Mesothelial cell of epicardium (in vitro differentiated cells): ENCODE measurements around the gene SPTBN1. TPM values are rescaled to one million over a fixed set of nuclear protein-coding genes. Genes with fewer than 3 reads are reported as not detected.

ENCODE experiments used
- DNase-seq, 2 experiments: peaks; one replicate each; pipeline ENCODE4 v3.0.0; 2021; ENCODE audit warnings: low spot score in 2 of 2; ENCODE audit not compliant: unreplicated experiment in 2 of 2
- H3K27ac Mint-ChIP-seq: 2 replicates; pipeline ENCODE4 v1.8.0; 2021; ENCODE audit warnings: mixed read lengths
- H3K27me3 Mint-ChIP-seq: 2 replicates; pipeline ENCODE4 v1.8.0; 2021; ENCODE audit warnings: low read depth, mixed read lengths
- H3K36me3 Mint-ChIP-seq: 2 replicates; pipeline ENCODE4 v1.8.0; 2021; ENCODE audit warnings: mixed read lengths
- H3K4me1 Mint-ChIP-seq: 2 replicates; pipeline ENCODE4 v1.8.0; 2021; ENCODE audit warnings: mixed read lengths
- H3K4me3 Mint-ChIP-seq: 2 replicates; pipeline ENCODE4 v1.8.0; 2021; ENCODE audit warnings: mild to moderate bottlenecking, moderate library complexity, mixed read lengths
- H3K9me3 Mint-ChIP-seq: 2 replicates; pipeline ENCODE4 v1.8.0; 2021; ENCODE audit warnings: mixed read lengths
- total RNA-seq: library from RNA; stranded (reverse); gene quantifications from 3 replicates; pipeline ENCODE4 v1.2.1, GENCODE V29; 2021
- TF ChIP-seq, protein P1 (sequence below): fragments of 200-600 bp; sonication (generic); IDR thresholded peaks from one replicate; pipeline ENCODE4 v1.5.0; 2021; ENCODE audit warnings: antibody characterized with exemption; ENCODE audit not compliant: unreplicated experiment

The SPTBN1 gene
- total RNA-seq, 1 donor from 2014 or later = 281 TPM

DNA sequence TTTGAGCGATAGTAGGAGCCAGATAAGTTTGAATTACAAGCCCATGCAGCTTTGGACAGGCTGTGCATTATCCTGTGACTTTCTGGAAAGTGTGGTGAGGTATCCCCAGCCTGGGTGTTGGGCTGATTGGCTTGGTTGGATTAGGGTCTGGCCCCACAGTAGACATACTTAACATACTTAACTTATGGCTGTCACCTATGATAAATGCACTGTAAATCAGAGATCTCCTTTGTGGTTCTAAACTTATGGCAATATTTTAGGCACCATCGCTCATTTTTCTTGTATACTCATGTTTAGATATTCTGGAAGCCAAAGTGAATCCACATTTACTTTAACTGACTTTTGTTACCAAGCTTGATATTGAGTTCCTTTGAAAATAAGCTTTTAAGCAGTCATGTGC lies 54.8 kb downstream of the SPTBN1 start:
- DNase-seq = no peak
- TF ChIP-seq, protein P1, sequence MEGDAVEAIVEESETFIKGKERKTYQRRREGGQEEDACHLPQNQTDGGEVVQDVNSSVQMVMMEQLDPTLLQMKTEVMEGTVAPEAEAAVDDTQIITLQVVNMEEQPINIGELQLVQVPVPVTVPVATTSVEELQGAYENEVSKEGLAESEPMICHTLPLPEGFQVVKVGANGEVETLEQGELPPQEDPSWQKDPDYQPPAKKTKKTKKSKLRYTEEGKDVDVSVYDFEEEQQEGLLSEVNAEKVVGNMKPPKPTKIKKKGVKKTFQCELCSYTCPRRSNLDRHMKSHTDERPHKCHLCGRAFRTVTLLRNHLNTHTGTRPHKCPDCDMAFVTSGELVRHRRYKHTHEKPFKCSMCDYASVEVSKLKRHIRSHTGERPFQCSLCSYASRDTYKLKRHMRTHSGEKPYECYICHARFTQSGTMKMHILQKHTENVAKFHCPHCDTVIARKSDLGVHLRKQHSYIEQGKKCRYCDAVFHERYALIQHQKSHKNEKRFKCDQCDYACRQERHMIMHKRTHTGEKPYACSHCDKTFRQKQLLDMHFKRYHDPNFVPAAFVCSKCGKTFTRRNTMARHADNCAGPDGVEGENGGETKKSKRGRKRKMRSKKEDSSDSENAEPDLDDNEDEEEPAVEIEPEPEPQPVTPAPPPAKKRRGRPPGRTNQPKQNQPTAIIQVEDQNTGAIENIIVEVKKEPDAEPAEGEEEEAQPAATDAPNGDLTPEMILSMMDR = no peak
- H3K4me1 Mint-ChIP-seq = peaks cover 27% of the 10 kb centered on the region
- H3K36me3 Mint-ChIP-seq = no peaks in the 10 kb centered on the region
- H3K4me3 Mint-ChIP-seq = no peak overlapping the region
- H3K27ac Mint-ChIP-seq = peak overlapping the region; percentile 70
- no peaks in the 10 kb centered on the region for H3K27me3 Mint-ChIP-seq
- H3K9me3 Mint-ChIP-seq = no peaks in the 10 kb centered on the region

DNA sequence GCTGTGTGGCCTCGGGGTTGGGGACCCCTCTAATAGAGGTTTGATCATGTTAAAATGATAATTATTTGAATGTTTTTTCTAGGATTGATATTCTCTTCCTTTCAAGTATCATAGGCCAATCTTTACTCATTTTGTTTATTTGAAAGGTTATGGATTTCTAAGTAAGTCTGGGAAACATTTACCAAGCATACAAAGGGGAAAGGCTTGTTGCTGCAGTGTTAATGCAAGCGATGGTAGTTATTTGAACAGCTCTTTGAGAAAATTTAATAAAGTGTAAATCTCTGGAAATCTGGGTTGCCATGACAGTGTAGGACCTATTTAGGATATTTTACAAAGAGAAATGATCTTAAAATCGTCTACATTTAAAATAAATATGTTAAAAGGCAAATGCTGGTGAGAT lies 56.1 kb downstream of the SPTBN1 start:
- H3K4me3 Mint-ChIP-seq = no peak overlapping the region
- DNase-seq = no peak
- H3K27me3 Mint-ChIP-seq = no peaks in the 10 kb centered on the region
- no peak overlapping the region for H3K27ac Mint-ChIP-seq
- TF ChIP-seq, protein P1 = no peak
- H3K9me3 Mint-ChIP-seq = no peaks in the 10 kb centered on the region
- no peaks in the 10 kb centered on the region for H3K36me3 Mint-ChIP-seq
- H3K4me1 Mint-ChIP-seq = peaks cover 27% of the 10 kb centered on the region

DNA sequence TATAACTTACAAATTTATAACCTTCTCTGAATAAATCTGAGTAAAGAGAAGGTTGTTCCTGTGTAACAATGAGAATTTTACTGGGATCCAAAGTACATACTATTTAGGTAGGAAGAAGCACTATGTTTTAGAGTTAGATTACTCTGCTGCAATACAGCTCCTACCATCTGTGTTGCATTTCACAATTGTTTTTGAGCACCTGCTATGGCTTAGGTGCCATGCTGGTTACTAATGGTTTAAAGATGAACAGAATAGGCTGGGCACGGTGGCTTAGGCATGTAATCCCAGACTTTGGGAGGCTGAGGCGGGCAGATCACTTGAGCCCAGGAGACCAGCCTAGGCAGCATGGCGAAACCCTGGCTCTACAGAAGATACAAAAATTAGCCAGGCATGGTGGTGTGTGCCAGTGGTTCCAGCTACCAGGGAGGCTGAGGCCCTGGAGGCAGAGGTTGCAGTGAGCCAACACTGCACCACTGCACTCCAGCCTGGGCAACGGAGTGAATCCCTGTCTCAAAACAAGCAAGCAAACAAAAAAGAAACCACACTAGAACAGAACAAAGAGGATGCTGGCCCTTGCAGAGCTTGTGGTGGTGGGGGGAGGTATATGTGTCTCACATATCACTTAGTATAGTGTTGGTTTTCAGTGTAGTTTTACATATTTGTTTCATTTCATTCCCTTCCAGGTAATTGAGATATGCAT lies 56.7 kb downstream of the SPTBN1 start:
- no peaks in the 10 kb centered on the region for H3K36me3 Mint-ChIP-seq
- H3K27ac Mint-ChIP-seq = no peak overlapping the region
- H3K4me1 Mint-ChIP-seq = peaks cover 27% of the 10 kb centered on the region
- no peak for DNase-seq
- no peak overlapping the region for H3K4me3 Mint-ChIP-seq
- H3K9me3 Mint-ChIP-seq = no peaks in the 10 kb centered on the region
- TF ChIP-seq, protein P1 = no peak
- no peaks in the 10 kb centered on the region for H3K27me3 Mint-ChIP-seq

DNA sequence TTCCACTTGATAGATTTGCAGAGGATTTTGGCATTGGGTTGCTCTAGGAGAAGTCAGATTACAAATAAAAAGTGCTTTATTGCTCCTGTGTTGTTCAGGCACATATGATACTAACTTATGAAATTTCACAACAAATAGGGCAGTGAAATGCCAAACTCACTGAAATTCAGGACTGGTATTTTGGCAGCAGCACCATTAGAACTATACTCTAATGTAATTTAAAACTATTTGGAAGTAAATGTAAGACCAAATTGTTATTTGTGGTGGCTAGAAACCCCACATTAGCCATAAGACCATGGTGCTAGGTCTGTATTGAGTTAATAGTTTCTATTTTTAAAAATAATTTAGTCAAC lies 57.2 kb downstream of the SPTBN1 start:
- TF ChIP-seq, protein P1 = no peak
- Mint-ChIP-seq H3K9me3 (no peaks in the 10 kb centered on the region), H3K27ac (no peak overlapping the region), H3K27me3 (no peaks in the 10 kb centered on the region), H3K4me1 (peaks cover 27% of the 10 kb centered on the region), H3K36me3 (no peaks in the 10 kb centered on the region), H3K4me3 (no peak overlapping the region)
- no peak for DNase-seq

DNA sequence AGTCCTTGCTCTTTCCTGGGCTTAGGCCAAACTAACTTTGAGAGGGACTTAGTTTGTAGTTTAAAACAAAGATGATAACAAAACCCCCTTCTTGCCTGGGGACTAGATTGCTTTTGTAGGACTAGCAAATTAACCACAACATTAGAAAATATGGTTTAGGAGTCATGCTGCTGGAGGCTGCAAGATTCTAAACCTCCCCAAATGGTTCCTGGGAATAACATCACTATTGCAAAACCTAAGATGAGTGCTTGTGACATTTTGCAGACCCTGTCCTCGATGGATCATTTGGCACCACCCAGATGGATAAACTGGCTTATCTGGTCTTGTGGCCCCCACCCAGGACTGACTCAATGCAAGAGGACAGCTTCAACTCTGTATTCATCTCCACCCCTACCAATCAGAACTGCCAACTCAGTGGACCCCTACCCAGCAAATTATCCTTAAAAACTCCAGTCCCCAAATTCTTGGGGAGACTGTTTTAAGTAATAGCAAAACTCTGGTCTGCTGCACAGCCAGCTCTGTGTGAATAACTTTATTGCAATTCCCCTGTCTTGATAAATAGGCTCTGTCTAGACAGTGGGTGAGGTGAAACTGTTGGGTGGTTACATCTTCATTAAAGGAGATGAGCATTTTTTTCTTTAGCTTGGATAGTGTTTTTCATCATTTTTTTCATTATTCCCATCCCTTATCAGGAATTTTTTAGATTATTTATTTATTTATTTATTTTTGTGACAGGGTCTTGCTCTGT lies 58.9 kb downstream of the SPTBN1 start:
- no peak overlapping the region for H3K4me3 Mint-ChIP-seq
- DNase-seq = no peak
- H3K27ac Mint-ChIP-seq = peak overlapping the region; percentile 64
- TF ChIP-seq, protein P1 = no peak
- no peaks in the 10 kb centered on the region for H3K27me3 Mint-ChIP-seq
- H3K4me1 Mint-ChIP-seq = peaks cover 36% of the 10 kb centered on the region
- no peaks in the 10 kb centered on the region for H3K9me3 Mint-ChIP-seq
- no peaks in the 10 kb centered on the region for H3K36me3 Mint-ChIP-seq
